RWPE1 (cell line): ENCODE measurements around the gene TPH2.

Experiments used
- CTCF ChIA-PET: fragments of 350-600 bp; sonication (Branson Sonifier 250); formaldehyde crosslinking; extraction: SDS; loops from one replicate; lab custom pipeline; 2021; lab: Yijun Ruan, JAX
- POLR2A ChIA-PET: fragments of 400-600 bp; formaldehyde crosslinking; extraction: SDS; loops from one replicate; lab custom pipeline; 2020; ENCODE audit warnings: antibody characterized with exemption; ENCODE audit not compliant: low non-redundant PET; lab: Yijun Ruan, JAX
- DNase-seq: peaks from one replicate; pipeline ENCODE4 v3.0.0; 2012; ENCODE audit warnings: low spot score
- H3K27ac ChIP-seq: fragments of 450-650 bp; 2 replicates; pipeline ENCODE4 v1.5.1; 2017
- CTCF ChIP-seq: fragments of 450-650 bp; conservative IDR thresholded peaks from 2 replicates; pipeline ENCODE4 v1.5.1; 2017; ENCODE audit warnings: low read depth, mild to moderate bottlenecking

Gene TPH2

GRCh38 chr12:71994715-71995114 lies 56.1 kb downstream of the TPH2 start:
- no peak for TF ChIP-seq CTCF
- DNase-seq: no peak
- CTCF ChIA-PET: no interaction called here
- H3K27ac ChIP-seq: no peak overlapping the region
- POLR2A ChIA-PET: no interaction called here

DNA sequence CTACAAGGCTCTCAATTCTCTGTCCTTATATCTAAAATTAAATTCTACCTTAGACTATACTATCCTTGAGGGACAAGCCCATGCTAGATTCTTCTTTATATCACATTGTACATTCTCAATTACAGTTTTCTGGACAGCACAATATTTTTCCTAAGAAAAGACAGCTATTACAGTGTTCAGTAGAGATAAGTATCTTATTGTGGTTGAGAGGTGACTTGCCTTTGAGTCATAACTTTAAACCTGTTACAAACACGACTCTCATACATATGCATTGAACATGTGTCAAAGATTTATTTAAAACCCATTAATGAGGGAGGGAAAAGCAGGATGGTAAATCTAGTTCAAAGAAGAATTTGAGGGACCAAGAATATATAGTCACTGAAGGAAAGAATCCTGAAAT lies 61.1 kb downstream of the TPH2 start:
- ChIA-PET POLR2A (no interaction called here), CTCF (interaction anchor here (1.4 kb wide), 1 partner anchor 17 kb away, joined by 4 read pairs; no protein-coding TSS in a partner anchor)
- H3K27ac ChIP-seq: no peak overlapping the region
- peak; percentile 5 for DNase-seq
- TF ChIP-seq CTCF: no peak

DNA sequence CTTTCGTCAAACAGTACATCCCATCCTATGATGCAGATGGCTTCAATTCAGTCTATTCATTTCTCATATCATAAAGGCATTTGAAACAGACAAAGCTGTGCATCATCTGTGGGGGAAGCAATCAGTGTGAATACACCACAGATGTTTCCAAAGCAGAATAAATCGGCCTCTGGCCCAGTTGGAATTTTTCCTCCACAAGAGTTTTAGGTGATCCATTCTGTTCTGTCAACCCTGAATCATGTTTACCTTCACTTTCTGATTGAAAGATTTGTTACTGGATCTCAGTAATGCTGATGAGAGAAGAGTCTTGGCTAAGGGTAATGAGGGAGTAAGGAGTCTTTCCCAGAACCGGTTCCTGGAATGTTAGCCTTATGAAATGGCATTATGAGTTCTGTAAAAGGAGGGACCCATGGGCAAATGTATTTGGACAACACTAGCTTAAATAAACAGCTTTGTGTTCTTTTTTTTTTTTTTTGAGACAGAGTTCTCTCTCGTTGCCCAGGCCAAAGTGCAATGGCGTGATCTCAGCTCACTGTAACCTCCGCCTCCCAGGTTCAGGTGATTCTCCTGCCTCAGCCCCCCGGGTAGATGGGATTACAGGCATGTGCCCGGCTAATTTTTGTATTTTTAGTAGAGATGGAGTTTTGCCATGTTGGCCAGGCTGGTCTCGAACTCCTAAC lies 62.5 kb downstream of the TPH2 start:
- no peak for DNase-seq
- ChIA-PET CTCF (interaction anchor here (0.7 kb wide), 1 partner anchor 16 kb away, joined by 4 read pairs; no protein-coding TSS in a partner anchor), POLR2A (no interaction called here)
- TF ChIP-seq CTCF: no peak
- H3K27ac ChIP-seq: no peak overlapping the region

- CTCF ChIA-PET: interaction anchor here (0.7 kb wide), 1 partner anchor 91 kb away, joined by 3 read pairs; no protein-coding TSS in a partner anchor
- no peak for TF ChIP-seq CTCF
- H3K27ac ChIP-seq: no peak overlapping the region
- DNase-seq: no peak
- POLR2A ChIA-PET: no interaction called here
Measured at GRCh38 chr12:72006766-72007165, 68.1 kb downstream of the TPH2 start.

DNA sequence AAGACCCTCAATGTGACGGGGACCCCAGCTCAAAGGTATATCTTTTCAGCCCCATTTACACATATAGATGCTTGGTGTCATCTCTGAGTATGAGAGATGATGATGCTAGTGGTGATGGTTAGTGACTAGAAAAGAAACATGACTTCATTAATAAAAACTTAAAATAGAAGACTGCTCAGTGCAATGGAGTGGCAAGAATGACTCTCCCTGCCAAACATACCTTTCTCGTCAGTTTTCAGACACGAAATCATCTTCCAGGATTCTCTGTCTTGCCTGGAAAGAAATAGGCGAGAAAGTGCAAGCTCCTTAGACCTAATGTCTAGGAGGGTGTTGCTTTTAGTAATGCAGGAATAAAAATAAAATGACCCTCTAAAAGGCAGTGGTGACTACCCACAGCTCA lies 71.7 kb downstream of the TPH2 start:
- no peak overlapping the region for H3K27ac ChIP-seq
- ChIA-PET POLR2A (no interaction called here), CTCF (interaction anchor here (0.7 kb wide), 1 partner anchor 467 kb away, joined by 3 read pairs; no protein-coding TSS in a partner anchor)
- no peak for TF ChIP-seq CTCF
- no peak for DNase-seq

GRCh38 chr12:72011374-72011773 lies 72.7 kb downstream of the TPH2 start:
- POLR2A ChIA-PET: no interaction called here
- no peak for DNase-seq
- CTCF ChIA-PET: no interaction called here
- no peak for TF ChIP-seq CTCF
- no peak overlapping the region for H3K27ac ChIP-seq
